Bronchus fibroblast of lung (primary cell): ENCODE data around the gene ENO4. TPM values are rescaled to one million over a fixed set of nuclear protein-coding genes. Genes with fewer than 3 reads are reported as not detected.

ENCODE experiments used
- total RNA-seq: library from RNA; depleted of rRNA; stranded (reverse); fragments of >200 nt; gene quantifications from 2 replicates; pipeline ENCODE4 v1.2.3, GENCODE V29; 2015

The ENO4 gene, protein sequence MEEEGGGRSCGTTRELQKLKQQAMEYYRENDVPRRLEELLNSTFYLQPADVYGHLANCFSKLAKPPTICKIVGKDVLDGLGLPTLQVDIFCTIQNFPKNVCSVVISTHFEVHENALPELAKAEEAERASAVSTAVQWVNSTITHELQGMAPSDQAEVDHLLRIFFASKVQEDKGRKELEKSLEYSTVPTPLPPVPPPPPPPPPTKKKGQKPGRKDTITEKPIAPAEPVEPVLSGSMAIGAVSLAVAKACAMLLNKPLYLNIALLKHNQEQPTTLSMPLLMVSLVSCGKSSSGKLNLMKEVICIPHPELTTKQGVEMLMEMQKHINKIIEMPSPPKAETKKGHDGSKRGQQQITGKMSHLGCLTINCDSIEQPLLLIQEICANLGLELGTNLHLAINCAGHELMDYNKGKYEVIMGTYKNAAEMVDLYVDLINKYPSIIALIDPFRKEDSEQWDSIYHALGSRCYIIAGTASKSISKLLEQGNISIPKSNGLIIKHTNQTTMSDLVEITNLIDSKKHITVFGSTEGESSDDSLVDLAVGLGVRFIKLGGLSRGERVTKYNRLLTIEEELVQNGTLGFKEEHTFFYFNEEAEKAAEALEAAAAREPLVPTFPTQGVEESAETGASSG
- total RNA-seq, result under 0.01 and 0.17 TPM in 2 replicates

GRCh38 chr10:116849248-116850057, at the start of gene ENO4:
TSS of gene ENO4 (plus strand) at chr10:116849499. CDS start at chr10:116849567, 68 bp downstream.

Other genes starting within 250 kb of the ENO4 start
- gene PNLIPRP2, start 228.5 kb upstream of the ENO4 start, total RNA-seq, result not detected in 2 replicates
- 4.0 and 4.7 TPM in 2 replicates for gene HSPA12A, start 106.9 kb upstream of the ENO4 start, total RNA-seq
- 0.67 and 0.74 TPM in 2 replicates for gene SHTN1, start 155.7 kb downstream of the ENO4 start, total RNA-seq